ENCODE measurements around the gene RALGAPA2.

Gene RALGAPA2

DNA sequence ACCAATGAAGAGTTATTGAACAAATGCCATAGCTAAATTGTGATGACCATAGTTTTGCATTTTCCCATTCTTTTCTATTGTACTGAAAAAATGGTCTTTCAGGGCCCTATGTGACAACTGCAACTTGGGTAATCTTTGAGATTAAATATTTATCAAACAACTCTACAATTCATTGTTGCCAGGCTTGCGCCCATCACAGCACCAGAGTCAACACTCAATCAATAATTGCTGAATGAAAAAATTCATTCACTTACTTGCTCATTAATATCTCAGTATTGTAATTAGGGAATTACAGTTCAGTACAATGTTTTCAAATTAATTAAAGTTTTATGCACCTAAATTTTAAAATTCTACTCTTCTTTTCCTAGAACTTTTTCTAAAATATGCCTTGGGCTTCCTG lies 7.7 kb upstream of the RALGAPA2 start:
- no peaks in the 10 kb centered on the region for H3K9me3 ChIP-seq (ENCODE audit: low read length)
- no peak overlapping the region for H3K4me2 ChIP-seq (ENCODE audit: low read length)
- no peak overlapping the region for H2AFZ ChIP-seq (ENCODE audit: low read length)
- H3F3A ChIP-seq (ENCODE audit: insufficient read depth, low read length), result no peaks in the 10 kb centered on the region
- H3K27ac ChIP-seq (ENCODE audit: low read depth, low read length, poor library complexity, severe bottlenecking), result no peak overlapping the region
- no peak overlapping the region for H3K4me3 ChIP-seq (ENCODE audit: low read depth, low read length, poor library complexity, severe bottlenecking)
- H3K4me1 ChIP-seq (ENCODE audit: insufficient read depth, low read length, severe bottlenecking), result no peaks in the 10 kb centered on the region
- no peak overlapping the region for H3K9ac ChIP-seq (ENCODE audit: low read length)
- TF ChIP-seq, protein P1, sequence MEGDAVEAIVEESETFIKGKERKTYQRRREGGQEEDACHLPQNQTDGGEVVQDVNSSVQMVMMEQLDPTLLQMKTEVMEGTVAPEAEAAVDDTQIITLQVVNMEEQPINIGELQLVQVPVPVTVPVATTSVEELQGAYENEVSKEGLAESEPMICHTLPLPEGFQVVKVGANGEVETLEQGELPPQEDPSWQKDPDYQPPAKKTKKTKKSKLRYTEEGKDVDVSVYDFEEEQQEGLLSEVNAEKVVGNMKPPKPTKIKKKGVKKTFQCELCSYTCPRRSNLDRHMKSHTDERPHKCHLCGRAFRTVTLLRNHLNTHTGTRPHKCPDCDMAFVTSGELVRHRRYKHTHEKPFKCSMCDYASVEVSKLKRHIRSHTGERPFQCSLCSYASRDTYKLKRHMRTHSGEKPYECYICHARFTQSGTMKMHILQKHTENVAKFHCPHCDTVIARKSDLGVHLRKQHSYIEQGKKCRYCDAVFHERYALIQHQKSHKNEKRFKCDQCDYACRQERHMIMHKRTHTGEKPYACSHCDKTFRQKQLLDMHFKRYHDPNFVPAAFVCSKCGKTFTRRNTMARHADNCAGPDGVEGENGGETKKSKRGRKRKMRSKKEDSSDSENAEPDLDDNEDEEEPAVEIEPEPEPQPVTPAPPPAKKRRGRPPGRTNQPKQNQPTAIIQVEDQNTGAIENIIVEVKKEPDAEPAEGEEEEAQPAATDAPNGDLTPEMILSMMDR (IDR thresholded peaks at IDR 0.05; ENCODE audit: low read length), result no peak
- no peak for TF ChIP-seq EZH2 (IDR thresholded peaks at IDR 0.05; ENCODE audit: borderline replicate concordance, low read length)
- H3K79me2 ChIP-seq (ENCODE audit: insufficient read depth, low read length), result no peaks in the 10 kb centered on the region
- no peaks in the 10 kb centered on the region for H3K9me2 ChIP-seq (ENCODE audit: low read depth, low read length)
- H3K36me3 ChIP-seq (ENCODE audit: insufficient read depth, low read length), result no peaks in the 10 kb centered on the region
- H4K20me1 ChIP-seq (ENCODE audit: insufficient read depth, low read length), result no peaks in the 10 kb centered on the region
- H3K27me3 ChIP-seq (ENCODE audit: insufficient read depth, low read length), result no peaks in the 10 kb centered on the region

- no peak overlapping the region for H3K9ac ChIP-seq (ENCODE audit: low read length)
- no peaks in the 10 kb centered on the region for H4K20me1 ChIP-seq (ENCODE audit: insufficient read depth, low read length)
- H3K9me2 ChIP-seq (ENCODE audit: low read depth, low read length), result no peaks in the 10 kb centered on the region
- H3K4me3 ChIP-seq (ENCODE audit: low read depth, low read length, poor library complexity, severe bottlenecking), result no peak overlapping the region
- H3K27me3 ChIP-seq (ENCODE audit: insufficient read depth, low read length), result no peaks in the 10 kb centered on the region
- TF ChIP-seq, protein P1 (IDR thresholded peaks at IDR 0.05; ENCODE audit: low read length), result no peak
- no peak for TF ChIP-seq EZH2 (IDR thresholded peaks at IDR 0.05; ENCODE audit: borderline replicate concordance, low read length)
- no peak overlapping the region for H3K27ac ChIP-seq (ENCODE audit: low read depth, low read length, poor library complexity, severe bottlenecking)
- H3K36me3 ChIP-seq (ENCODE audit: insufficient read depth, low read length), result no peaks in the 10 kb centered on the region
- no peaks in the 10 kb centered on the region for H3K4me1 ChIP-seq (ENCODE audit: insufficient read depth, low read length, severe bottlenecking)
- H3K9me3 ChIP-seq (ENCODE audit: low read length), result no peaks in the 10 kb centered on the region
- no peaks in the 10 kb centered on the region for H3F3A ChIP-seq (ENCODE audit: insufficient read depth, low read length)
- no peak overlapping the region for H3K4me2 ChIP-seq (ENCODE audit: low read length)
- no peaks in the 10 kb centered on the region for H3K79me2 ChIP-seq (ENCODE audit: insufficient read depth, low read length)
- H2AFZ ChIP-seq (ENCODE audit: low read length), result no peak overlapping the region
Measured at GRCh38 chr20:20719411-20719810, 7.0 kb upstream of the RALGAPA2 start.

GRCh38 chr20:20713244-20713765 lies 861 bp upstream of the RALGAPA2 start:
- Histone ChIP-seq H2AFZ (ENCODE audit: low read length) (peak overlapping the region; percentile 57), H3K27ac (ENCODE audit: low read depth, low read length, poor library complexity, severe bottlenecking) (no peak overlapping the region), H3K9ac (ENCODE audit: low read length) (peak overlapping the region; percentile 40; the same call in 1 of the 2 replicates), H3K36me3 (ENCODE audit: insufficient read depth, low read length) (no peaks in the 10 kb centered on the region; the same call in 1 of the 2 replicates), H3K27me3 (ENCODE audit: insufficient read depth, low read length) (no peaks in the 10 kb centered on the region), H3K4me3 (ENCODE audit: low read depth, low read length, poor library complexity, severe bottlenecking) (peak overlapping the region; percentile 76), H3K79me2 (ENCODE audit: insufficient read depth, low read length) (no peaks in the 10 kb centered on the region), H3K9me3 (ENCODE audit: low read length) (no peaks in the 10 kb centered on the region), H3K9me2 (ENCODE audit: low read depth, low read length) (no peaks in the 10 kb centered on the region), H3K4me2 (ENCODE audit: low read length) (peak overlapping the region; percentile 62), H4K20me1 (ENCODE audit: insufficient read depth, low read length) (no peaks in the 10 kb centered on the region), H3K4me1 (ENCODE audit: insufficient read depth, low read length, severe bottlenecking) (peaks cover 22% of the 10 kb centered on the region), H3F3A (ENCODE audit: insufficient read depth, low read length) (no peaks in the 10 kb centered on the region)
- TF ChIP-seq, protein P1 (IDR thresholded peaks at IDR 0.05; ENCODE audit: low read length), result no peak
- no peak for TF ChIP-seq EZH2 (IDR thresholded peaks at IDR 0.05; ENCODE audit: borderline replicate concordance, low read length)

Measured in OCI-LY1 (cell line).